T-cell (primary cell): ENCODE data around the gene TMEM184B. TPM values are rescaled to one million over a fixed set of nuclear protein-coding genes. Genes with fewer than 3 reads are reported as not detected.

Source experiments
- ATAC-seq, 4 experiments: fragments of 200-7000 bp in 3 of 4; fragments of 150-1000 bp in 1 of 4; cut with Tn5 transposase; replicated peaks in 1 of 4; 1 replicate in 3 of 4; 2 replicates in 1 of 4; pipeline ENCODE4 v1.10.0; 2021; ENCODE audit warnings: moderate library complexity in 3 of 4, mild to moderate bottlenecking in 2 of 4, moderate number of reproducible peaks in 1 of 4
- CTCF ChIA-PET, 2 donors: fragments of 300-600 bp; sonication (Branson Sonifier 250); formaldehyde crosslinking; loops; one replicate each; lab custom pipeline; 2022; ENCODE audit warnings: antibody characterized with exemption in 2 of 2; lab: Charles Lee
- POLR2A ChIA-PET, 2 donors: fragments of 300-600 bp; sonication (Branson Sonifier 250); formaldehyde crosslinking; loops; one replicate each; lab custom pipeline; 2022; ENCODE audit warnings: antibody characterized with exemption in 2 of 2; lab: Charles Lee
- DNase-seq, 35 experiments: peaks; one replicate each; pipeline versions ENCODE4 v3.0.0 to v3.0.0-alpha.2; 2013 to 2023
- H3K27ac ChIP-seq: one replicate; pipeline ENCODE4 v1.5.1; 2013; ENCODE audit warnings: low read length
- H3K27me3 ChIP-seq, 2 experiments: replicated peaks in 1 of 2; 1 replicate in 1 of 2; 2 replicates in 1 of 2; pipeline versions ENCODE4 v1.6.1 to v1.7.0; 2013; ENCODE audit warnings: low read length in 1 of 2, mixed read lengths in 1 of 2; ENCODE audit not compliant: control insufficient read depth in 2 of 2, insufficient read depth in 2 of 2; ENCODE audit errors: extremely low read depth in 1 of 2
- H3K36me3 ChIP-seq, 2 donors: 1 replicate in 1 of 2; 2 replicates in 1 of 2; pipeline versions ENCODE4 v1.6.1 to v1.7.0; 2013; ENCODE audit warnings: low read length in 1 of 2; ENCODE audit not compliant: control insufficient read depth in 2 of 2, insufficient read depth in 1 of 2; ENCODE audit errors: extremely low read depth in 1 of 2
- H3K4me1 ChIP-seq, 2 experiments: 1 replicate in 1 of 2; 2 replicates in 1 of 2; pipeline versions ENCODE4 v1.6.1 to v1.7.0; 2013; ENCODE audit warnings: low read length in 2 of 2, mixed read lengths in 1 of 2; ENCODE audit not compliant: insufficient read depth in 2 of 2, control insufficient read depth in 1 of 2; ENCODE audit errors: extremely low read depth in 1 of 2
- H3K4me3 ChIP-seq, 2 donors: 1 replicate in 1 of 2; 2 replicates in 1 of 2; pipeline versions ENCODE4 v1.5.1 to v1.7.0; 2013; ENCODE audit warnings: mild to moderate bottlenecking in 2 of 2, low read length in 1 of 2, moderate library complexity in 1 of 2; ENCODE audit not compliant: control insufficient read depth in 1 of 2; ENCODE audit errors: extremely low read depth in 1 of 2
- H3K9me3 ChIP-seq: 2 replicates; pipeline ENCODE4 v1.7.0; 2013
- H3K27ac Mint-ChIP-seq, 2 donors: one replicate each; pipeline ENCODE4 v1.8.0; 2020 to 2021; ENCODE audit warnings: mild to moderate bottlenecking in 2 of 2, mixed read lengths in 2 of 2
- H3K27me3 Mint-ChIP-seq, 2 donors: one replicate each; pipeline ENCODE4 v1.8.0; 2021 to 2022; ENCODE audit warnings: mixed read lengths in 2 of 2
- H3K36me3 Mint-ChIP-seq: one replicate; pipeline ENCODE4 v1.8.0; 2021; ENCODE audit warnings: mixed read lengths
- H3K4me1 Mint-ChIP-seq, 3 donors: one replicate each; pipeline ENCODE4 v1.8.0; 2020 to 2022; ENCODE audit warnings: mixed read lengths in 3 of 3, mild to moderate bottlenecking in 1 of 3
- H3K4me3 Mint-ChIP-seq, 3 donors: one replicate each; pipeline ENCODE4 v1.8.0; 2020 to 2022; ENCODE audit warnings: mild to moderate bottlenecking in 3 of 3, mixed read lengths in 3 of 3, moderate library complexity in 3 of 3
- H3K9me3 Mint-ChIP-seq, 3 donors: one replicate each; pipeline ENCODE4 v1.8.0; 2020 to 2022; ENCODE audit warnings: mixed read lengths in 3 of 3
- WGBS: methylation state at CpG from one replicate; pipeline ENCODE4 v1.1.5; 2013; ENCODE audit warnings: missing lambda C conversion rate; ENCODE audit not compliant: insufficient coverage; 5-methylcytosine and 5-hydroxymethylcytosine counted together
- total RNA-seq, 35 experiments: library from RNA in 6 of 35; stranded (reverse) in 6 of 35; fragments of 120-200 nt in 1 of 35; gene quantifications; one replicate each; pipeline versions ENCODE4 v1.2.1 to v1.2.4 and lab custom pipeline; 2013 to 2026

TMEM184B gene
- total RNA-seq, 5 donors from 2014 or later (not counting 1 experiment from before 2014, with no cell fraction given) = 30.8 to 41.3 (median 35.8) TPM

GRCh38 chr22:38228326-38228872 is 44.4 kb downstream of the TMEM184B start:
- no peaks in the 10 kb centered on the region for H3K27me3 ChIP-seq
- POLR2A ChIA-PET = no interaction called here
- peak overlapping the region; percentile 0 for H3K27ac ChIP-seq
- H3K36me3 ChIP-seq = peaks cover 29 to 58% of the 10 kb centered on the region in 2 donors
- Mint-ChIP-seq H3K27me3 (no peaks in the 10 kb centered on the region), H3K9me3 (no peaks in the 10 kb centered on the region), H3K27ac (peak overlapping the region; percentile 78 to 84), H3K36me3 (peaks cover 33% of the 10 kb centered on the region), H3K4me3 (no peak overlapping the region), H3K4me1 (peaks cover 3 to 17% (median 12%) of the 10 kb centered on the region in 3 donors)
- ATAC-seq (no peak), DNase-seq (no peak)
- 100% methylated on average over 1 of the region's 3 CpGs for whole genome bisulfite sequencing
- CTCF ChIA-PET = interaction anchor here (0.6 to 1.0 kb wide), 4 partner anchors 14 to 176 kb away, joined by 3 to 4 read pairs (median 3); no protein-coding TSS in a partner anchor
- H3K9me3 ChIP-seq = no peaks in the 10 kb centered on the region
- H3K4me1 ChIP-seq = peaks cover 0 to 17% of the 10 kb centered on the region in 2 experiments
- no peak overlapping the region for H3K4me3 ChIP-seq

- Mint-ChIP-seq H3K4me1 (peaks cover 3 to 19% (median 12%) of the 10 kb centered on the region in 3 donors), H3K27me3 (no peaks in the 10 kb centered on the region), H3K9me3 (no peaks in the 10 kb centered on the region), H3K36me3 (peaks cover 28% of the 10 kb centered on the region), H3K4me3 (no peak overlapping the region), H3K27ac (no peak overlapping the region)
- ChIA-PET POLR2A (no interaction called here), CTCF (no interaction called here)
- Histone ChIP-seq H3K27ac (no peak overlapping the region), H3K4me1 (peaks cover 0 to 17% of the 10 kb centered on the region in 2 experiments), H3K4me3 (no peak overlapping the region), H3K27me3 (no peaks in the 10 kb centered on the region), H3K36me3 (peaks cover 22 to 50% of the 10 kb centered on the region in 2 donors), H3K9me3 (no peaks in the 10 kb centered on the region)
- no peak for ATAC-seq
- 93% methylated on average over 24 of the region's 25 CpGs for WGBS
- DNase-seq = no peak
Measured at GRCh38 chr22:38226853-38227649, 45.8 kb downstream of the TMEM184B start.

DNA sequence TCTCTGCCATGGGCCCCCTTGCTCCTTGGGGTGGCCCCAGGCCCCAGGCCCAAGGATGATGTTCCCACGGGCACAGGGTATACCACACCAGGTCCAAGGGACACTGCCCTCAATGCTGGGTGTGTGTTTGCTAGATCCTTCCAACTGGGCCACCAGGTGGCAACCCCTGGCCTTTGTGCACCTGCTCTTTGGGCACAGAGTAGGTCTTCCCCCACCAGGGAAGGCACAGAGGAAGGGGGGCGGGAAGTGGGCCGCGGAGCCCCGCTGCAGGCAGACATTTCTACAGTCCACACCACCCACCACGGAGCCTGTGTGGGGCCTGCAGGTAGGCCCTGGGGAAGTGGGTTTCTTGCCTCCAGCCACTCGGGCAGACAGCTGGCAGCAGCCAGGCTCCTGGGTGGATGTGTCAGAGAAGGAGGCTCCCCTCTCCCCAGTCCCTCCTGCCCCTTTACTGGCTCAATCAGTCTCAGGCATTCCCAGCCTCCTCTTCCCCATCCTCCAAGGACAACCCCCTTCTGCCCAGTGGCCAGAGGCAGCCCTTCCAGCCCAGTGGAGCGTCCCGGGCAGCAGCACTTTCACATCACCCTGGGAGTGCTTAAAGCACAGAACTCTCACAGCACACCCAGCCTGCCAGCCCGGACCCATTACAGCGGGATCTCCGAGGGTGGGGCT is 49.4 kb downstream of the TMEM184B start:
- H3K27ac Mint-ChIP-seq = no peak overlapping the region
- Histone ChIP-seq H3K9me3 (no peaks in the 10 kb centered on the region), H3K4me3 (no peak overlapping the region), H3K27ac (no peak overlapping the region), H3K4me1 (peaks cover 0 to 24% of the 10 kb centered on the region in 2 experiments), H3K36me3 (peaks cover 15 to 32% of the 10 kb centered on the region in 2 donors), H3K27me3 (no peaks in the 10 kb centered on the region)
- peaks cover 6 to 16% (median 10%) of the 10 kb centered on the region in 3 donors for H3K4me1 Mint-ChIP-seq
- H3K36me3 Mint-ChIP-seq = peaks cover 16% of the 10 kb centered on the region
- ChIA-PET POLR2A (no interaction called here), CTCF (no interaction called here)
- no peaks in the 10 kb centered on the region for H3K9me3 Mint-ChIP-seq
- H3K4me3 Mint-ChIP-seq = no peak overlapping the region
- DNase-seq (no peak), ATAC-seq (peak in 2 of 4 experiments; percentile 2 to 8)
- 92% methylated on average over 3 of the region's 12 CpGs for WGBS
- no peaks in the 10 kb centered on the region for H3K27me3 Mint-ChIP-seq

DNA sequence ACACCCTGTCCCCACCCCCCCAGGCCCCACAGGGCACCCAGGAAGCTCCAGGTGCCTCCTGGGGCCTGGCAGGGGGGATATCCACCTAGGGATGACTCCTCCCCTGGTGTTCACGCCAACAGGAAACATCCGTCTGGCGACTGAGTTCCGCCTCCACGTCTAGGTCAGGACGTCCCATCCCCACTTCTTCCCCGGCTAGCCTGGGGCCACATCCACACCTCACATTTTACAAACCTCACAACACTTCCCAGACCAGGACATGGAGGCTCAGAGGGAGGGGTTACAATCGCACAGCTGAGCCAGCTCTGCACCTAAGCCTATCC is 50.1 kb downstream of the TMEM184B start:
- CTCF ChIA-PET = no interaction called here
- Histone ChIP-seq H3K36me3 (peaks cover 13 to 26% of the 10 kb centered on the region in 2 donors), H3K9me3 (no peaks in the 10 kb centered on the region), H3K4me3 (no peak overlapping the region), H3K4me1 (peaks cover 0 to 31% of the 10 kb centered on the region in 2 experiments), H3K27ac (no peak overlapping the region), H3K27me3 (no peaks in the 10 kb centered on the region)
- H3K4me3 Mint-ChIP-seq = no peak overlapping the region
- no peak for DNase-seq
- no peak overlapping the region for H3K27ac Mint-ChIP-seq
- no peaks in the 10 kb centered on the region for H3K9me3 Mint-ChIP-seq
- H3K27me3 Mint-ChIP-seq = no peaks in the 10 kb centered on the region
- 86% methylated on average over 5 of the region's 8 CpGs for WGBS
- H3K4me1 Mint-ChIP-seq = peaks cover 6 to 23% (median 17%) of the 10 kb centered on the region in 3 donors
- H3K36me3 Mint-ChIP-seq = peaks cover 16% of the 10 kb centered on the region
- POLR2A ChIA-PET = no interaction called here
- ATAC-seq = no peak

DNA sequence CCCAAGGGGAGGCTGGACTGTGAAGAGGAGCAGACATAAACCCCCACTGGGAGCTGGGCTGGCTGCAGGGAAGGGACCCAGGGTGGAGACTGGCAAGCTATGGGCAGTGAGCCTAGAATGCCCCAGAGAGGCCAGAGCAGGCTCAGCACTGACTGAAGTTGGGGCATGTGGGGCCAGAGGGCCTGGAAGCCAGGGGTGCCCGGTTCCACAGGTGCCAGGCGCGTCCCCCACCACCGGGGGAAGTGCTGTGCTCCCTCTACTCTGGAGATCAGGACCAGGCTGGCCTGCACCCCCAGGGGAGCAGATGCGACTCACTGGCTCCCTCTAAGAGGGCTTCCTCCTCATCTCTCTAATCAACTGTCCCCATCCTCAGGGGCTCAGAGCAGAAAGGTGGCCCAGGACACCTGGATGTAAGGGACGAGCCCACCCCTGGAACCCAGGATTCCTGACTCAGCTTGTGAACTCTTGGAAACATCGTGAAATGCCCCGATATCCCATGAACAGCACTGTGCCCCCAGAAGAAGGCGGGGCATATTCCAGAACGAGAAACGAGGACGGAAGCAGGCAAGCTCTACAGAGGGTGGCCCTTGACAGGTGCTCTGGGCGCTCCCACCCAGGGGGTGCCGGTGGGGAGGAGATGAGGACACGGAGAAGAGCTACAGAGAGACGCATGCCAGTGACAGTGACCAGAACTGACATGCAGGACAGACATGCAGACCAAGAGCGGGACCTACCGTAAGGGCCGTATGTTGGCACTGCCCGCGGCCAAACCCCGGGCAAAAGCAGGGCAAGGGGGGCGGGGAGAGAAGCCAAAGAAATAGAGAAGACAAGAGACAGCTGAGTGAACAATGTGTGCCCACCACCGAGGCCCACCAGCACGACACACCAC is 50.7 kb downstream of the TMEM184B start:
- Histone ChIP-seq H3K27me3 (no peaks in the 10 kb centered on the region), H3K4me3 (no peak overlapping the region), H3K36me3 (peaks cover 9 to 23% of the 10 kb centered on the region in 2 donors), H3K9me3 (no peaks in the 10 kb centered on the region), H3K27ac (no peak overlapping the region), H3K4me1 (peaks cover 0 to 32% of the 10 kb centered on the region in 2 experiments)
- ATAC-seq = no peak
- 95% methylated on average over 23 of the region's 25 CpGs for WGBS
- Mint-ChIP-seq H3K4me1 (peaks cover 6 to 23% (median 18%) of the 10 kb centered on the region in 3 donors), H3K9me3 (no peaks in the 10 kb centered on the region), H3K36me3 (peaks cover 13% of the 10 kb centered on the region), H3K27me3 (no peaks in the 10 kb centered on the region), H3K4me3 (no peak overlapping the region), H3K27ac (peak overlapping the region in 1 of 2 donors; percentile 48)
- CTCF ChIA-PET = no interaction called here
- no peak for DNase-seq
- POLR2A ChIA-PET = no interaction called here

DNA sequence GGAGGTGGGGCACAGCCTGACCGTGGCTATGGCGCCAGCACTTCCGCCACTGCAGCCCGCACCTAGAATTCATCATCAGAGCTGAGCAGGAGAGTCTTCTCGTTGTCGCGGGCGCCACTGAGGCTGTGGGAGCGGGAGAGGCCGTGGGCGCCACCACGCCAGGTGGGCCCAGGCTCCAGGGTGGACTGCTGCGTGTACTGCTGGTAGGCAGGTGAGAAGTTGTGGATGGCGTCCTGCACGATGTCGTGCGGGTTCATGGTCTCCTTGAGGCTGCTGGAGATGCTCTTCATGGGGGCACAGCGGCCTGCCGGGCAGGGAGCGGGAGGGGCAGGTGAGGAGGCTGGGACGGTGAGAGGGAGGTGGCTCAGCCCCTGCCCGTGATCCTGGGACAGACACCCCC is 51.4 kb downstream of the TMEM184B start:
- no peaks in the 10 kb centered on the region for H3K9me3 Mint-ChIP-seq
- peaks cover 9 to 17% of the 10 kb centered on the region in 2 donors for H3K36me3 ChIP-seq
- no peaks in the 10 kb centered on the region for H3K9me3 ChIP-seq
- CTCF ChIA-PET = no interaction called here
- WGBS = 91% methylated on average over 13 of the region's 22 CpGs
- POLR2A ChIA-PET = no interaction called here
- H3K4me3 ChIP-seq = no peak overlapping the region
- no peaks in the 10 kb centered on the region for H3K27me3 ChIP-seq
- no peaks in the 10 kb centered on the region for H3K27me3 Mint-ChIP-seq
- H3K27ac ChIP-seq = no peak overlapping the region
- peaks cover 13% of the 10 kb centered on the region for H3K36me3 Mint-ChIP-seq
- peaks cover 6 to 23% (median 18%) of the 10 kb centered on the region in 3 donors for H3K4me1 Mint-ChIP-seq
- H3K27ac Mint-ChIP-seq = no peak overlapping the region
- peaks cover 0 to 32% of the 10 kb centered on the region in 2 experiments for H3K4me1 ChIP-seq
- ATAC-seq (no peak), DNase-seq (no peak)
- no peak overlapping the region for H3K4me3 Mint-ChIP-seq
